Right lobe of liver (tissue), 4 donors: ENCODE data around the gene EME2.

Experiments
- CTCF ChIP-seq, 4 donors: fragments of 200-600 bp in 3 of 4; fragments of 450-650 bp in 1 of 4; IDR thresholded peaks; one replicate each; pipeline versions ENCODE4 v1.5.1 to v1.8.0; 2016 to 2022; ENCODE audit warnings: antibody characterized with exemption in 4 of 4, mild to moderate bottlenecking in 2 of 4
- POLR2A ChIP-seq: fragments of 450-650 bp; IDR thresholded peaks from one replicate; pipeline ENCODE4 v1.6.1; 2017; ENCODE audit warnings: antibody characterized with exemption, mild to moderate bottlenecking
- donor health status: DM: no; HTN: no; CAD: no.
- donor health status: DM: no; HTN: no; CAD: no.
- donor health status: DM: no; HTN: yes; CAD: no.

- TF ChIP-seq CTCF (IDR thresholded peaks at IDR 0.05) (no peak), POLR2A (no peak)
Observed at GRCh38 chr16:1768767-1769401, 3.7 kb upstream of the EME2 start.
